ENCODE results near the gene KIF19.
A peak's percentile ranks its signal among the peaks of the same experiment; 100 is the strongest.

KIF19 gene

DNA sequence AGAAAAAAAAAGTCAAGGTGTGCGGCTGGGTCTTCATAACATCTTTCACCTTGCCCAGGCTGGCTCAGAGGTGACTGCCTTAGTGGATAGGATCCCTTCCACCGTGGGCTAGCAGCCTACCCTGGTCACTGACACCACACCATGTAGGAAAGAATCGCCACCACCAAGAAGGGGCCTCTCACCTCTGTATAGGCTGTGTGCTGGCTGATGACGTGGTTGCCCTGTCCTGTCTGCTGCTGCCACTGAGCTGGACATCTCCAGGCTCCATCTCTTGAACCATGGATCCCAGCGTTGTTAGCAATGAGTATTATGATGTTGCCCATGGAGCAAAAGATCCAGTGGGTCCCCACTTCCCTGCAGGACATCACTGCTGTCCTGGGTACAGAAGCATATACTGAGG is 41.2 kb downstream of the KIF19 start, which contains the start of gene GPR142:
TSS of gene GPR142 (plus strand) at position 301 of the 400 bp plus-strand sequence. CDS start 2,035 bp downstream, outside the sequence.
- no peak within 1 kb of the TSS for H3K27ac ChIP-seq
- TF ChIP-seq, protein P1, sequence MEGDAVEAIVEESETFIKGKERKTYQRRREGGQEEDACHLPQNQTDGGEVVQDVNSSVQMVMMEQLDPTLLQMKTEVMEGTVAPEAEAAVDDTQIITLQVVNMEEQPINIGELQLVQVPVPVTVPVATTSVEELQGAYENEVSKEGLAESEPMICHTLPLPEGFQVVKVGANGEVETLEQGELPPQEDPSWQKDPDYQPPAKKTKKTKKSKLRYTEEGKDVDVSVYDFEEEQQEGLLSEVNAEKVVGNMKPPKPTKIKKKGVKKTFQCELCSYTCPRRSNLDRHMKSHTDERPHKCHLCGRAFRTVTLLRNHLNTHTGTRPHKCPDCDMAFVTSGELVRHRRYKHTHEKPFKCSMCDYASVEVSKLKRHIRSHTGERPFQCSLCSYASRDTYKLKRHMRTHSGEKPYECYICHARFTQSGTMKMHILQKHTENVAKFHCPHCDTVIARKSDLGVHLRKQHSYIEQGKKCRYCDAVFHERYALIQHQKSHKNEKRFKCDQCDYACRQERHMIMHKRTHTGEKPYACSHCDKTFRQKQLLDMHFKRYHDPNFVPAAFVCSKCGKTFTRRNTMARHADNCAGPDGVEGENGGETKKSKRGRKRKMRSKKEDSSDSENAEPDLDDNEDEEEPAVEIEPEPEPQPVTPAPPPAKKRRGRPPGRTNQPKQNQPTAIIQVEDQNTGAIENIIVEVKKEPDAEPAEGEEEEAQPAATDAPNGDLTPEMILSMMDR (conservative IDR thresholded peaks at IDR 0.05): no peak

DNA sequence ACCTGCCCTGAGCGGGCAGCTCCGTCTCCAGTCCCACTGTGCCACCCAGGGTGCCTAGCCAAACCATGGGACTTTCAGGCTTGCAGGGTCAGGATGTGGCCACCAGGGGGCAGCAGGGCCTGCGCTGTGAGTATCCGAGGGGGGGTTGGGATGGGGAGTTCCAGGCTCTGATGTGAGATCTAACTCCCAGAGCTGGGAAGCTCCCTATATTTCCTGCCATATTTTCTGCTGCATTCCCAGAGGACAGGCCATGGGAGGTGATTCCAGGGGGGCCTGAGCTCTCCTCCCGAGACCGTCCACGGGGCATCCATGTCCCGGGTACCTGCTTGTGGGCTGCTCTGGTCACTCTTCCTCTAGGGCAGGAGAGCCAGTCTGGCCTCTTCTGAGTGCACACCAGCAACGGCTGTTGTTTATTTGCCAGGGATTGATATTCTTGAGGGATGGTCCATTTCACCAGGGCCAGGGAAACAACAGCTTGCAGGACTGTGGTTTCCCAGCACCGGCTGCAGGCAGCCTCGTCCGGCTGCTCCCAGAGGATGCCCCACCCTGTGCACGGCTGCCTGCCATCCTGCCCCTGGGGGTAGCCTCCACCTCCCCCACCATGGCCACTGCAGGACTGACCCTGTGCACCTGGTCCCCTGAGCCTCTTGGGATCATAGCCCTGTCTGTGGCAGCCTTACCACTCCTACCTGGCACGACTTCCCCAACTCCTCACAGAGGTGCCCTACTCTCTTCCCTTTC is 42.5 kb downstream of the KIF19 start:
- no peak overlapping the region for H3K27ac ChIP-seq
- TF ChIP-seq, protein P1 (conservative IDR thresholded peaks at IDR 0.05): peak; percentile 95

DNA sequence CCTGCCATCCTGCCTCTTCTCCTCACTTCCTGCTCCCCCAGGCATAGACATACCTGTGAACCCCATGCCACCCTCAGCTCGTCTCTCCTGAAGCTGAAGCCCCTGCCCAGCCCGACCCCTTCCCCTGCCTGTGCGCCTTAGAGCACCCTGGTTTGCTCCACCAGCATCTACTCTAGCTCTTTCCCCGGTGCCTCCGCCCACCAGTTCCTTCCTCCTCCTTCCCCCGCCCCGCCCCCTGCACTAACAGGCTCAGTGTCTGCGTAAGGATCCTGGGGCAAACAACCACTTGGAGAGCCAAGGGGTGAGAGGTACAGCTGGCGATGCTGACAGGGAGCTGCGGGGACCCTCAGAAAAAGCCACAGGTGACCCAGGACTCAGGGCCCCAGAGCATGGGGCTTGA is 43.2 kb downstream of the KIF19 start:
- H3K27ac ChIP-seq: no peak overlapping the region
- TF ChIP-seq, protein P1 (conservative IDR thresholded peaks at IDR 0.05): no peak

DNA sequence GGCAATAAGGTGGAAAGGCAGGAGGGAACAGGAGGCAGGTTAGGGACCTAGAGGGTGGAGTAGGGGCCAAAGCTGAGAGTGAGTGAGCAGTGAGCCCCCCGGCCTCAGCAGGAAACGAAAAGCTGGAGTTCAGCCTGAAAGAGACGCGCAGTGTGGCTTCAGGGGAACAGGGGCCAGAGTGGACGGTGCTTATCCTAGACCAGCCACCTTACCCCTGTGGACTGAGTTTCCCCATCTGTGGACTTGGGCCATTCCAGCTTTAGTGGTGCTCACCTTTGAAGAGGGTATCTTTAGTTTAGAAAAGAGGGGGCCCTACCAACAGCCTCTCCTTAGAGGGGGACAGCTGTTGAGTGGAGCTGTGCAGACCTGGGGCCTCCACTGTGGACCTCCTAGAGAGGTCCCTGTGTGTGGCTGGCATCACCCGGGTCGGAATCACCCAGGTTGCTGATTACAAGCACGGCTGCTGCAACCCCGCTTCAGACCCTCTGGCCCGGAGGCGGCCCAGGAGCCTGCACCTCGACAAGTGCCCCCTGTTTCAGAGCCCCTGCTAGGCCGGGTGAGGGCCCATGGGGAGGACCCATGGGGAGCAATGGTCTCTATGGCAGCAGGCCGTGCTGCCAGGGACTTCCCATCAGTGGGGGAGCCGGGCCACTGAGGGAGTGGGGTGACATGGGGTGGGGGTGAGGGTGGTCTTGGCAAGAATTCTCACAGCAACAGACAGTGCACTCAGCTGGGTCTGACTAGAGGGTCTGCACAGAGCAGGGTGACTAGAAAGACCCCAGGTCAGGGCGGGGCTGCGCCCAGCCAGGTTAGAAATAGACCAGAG is 43.9 kb downstream of the KIF19 start:
- H3K27ac ChIP-seq: no peak overlapping the region
- TF ChIP-seq, protein P1 (conservative IDR thresholded peaks at IDR 0.05): no peak

DNA sequence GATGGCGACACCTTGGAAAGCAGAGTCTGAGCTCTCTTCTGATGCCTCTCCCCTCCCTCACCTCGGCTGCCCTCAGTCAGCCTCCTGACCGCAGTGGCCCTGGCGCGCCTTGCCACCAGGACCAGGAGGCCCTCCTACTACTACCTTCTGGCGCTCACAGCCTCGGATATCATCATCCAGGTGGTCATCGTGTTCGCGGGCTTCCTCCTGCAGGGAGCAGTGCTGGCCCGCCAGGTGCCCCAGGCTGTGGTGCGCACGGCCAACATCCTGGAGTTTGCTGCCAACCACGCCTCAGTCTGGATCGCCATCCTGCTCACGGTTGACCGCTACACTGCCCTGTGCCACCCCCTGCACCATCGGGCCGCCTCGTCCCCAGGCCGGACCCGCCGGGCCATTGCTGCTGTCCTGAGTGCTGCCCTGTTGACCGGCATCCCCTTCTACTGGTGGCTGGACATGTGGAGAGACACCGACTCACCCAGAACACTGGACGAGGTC is 45.7 kb downstream of the KIF19 start:
- TF ChIP-seq, protein P1 (conservative IDR thresholded peaks at IDR 0.05): no peak

DNA sequence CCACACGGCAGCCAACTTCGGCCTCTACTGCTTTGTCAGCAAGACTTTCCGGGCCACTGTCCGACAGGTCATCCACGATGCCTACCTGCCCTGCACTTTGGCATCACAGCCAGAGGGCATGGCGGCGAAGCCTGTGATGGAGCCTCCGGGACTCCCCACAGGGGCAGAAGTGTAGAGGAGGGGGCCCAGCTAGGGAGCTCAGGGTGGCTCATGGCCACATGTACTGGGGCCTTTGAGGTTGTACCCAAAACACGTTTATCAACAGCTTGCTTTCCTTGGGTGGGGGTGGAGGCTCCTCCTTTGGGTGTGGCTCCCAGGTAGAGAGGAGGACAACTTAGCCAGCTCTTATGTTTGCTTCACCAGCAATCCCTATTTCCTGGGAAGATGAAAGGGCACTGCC is 46.4 kb downstream of the KIF19 start:
- TF ChIP-seq, protein P1 (conservative IDR thresholded peaks at IDR 0.05): no peak
- H3K27ac ChIP-seq: no peak overlapping the region

More for the DNA sequence above, 45.7 kb downstream of the KIF19 start:
- no peak overlapping the region for H3K27ac ChIP-seq
